GM19372 (cell line): Measurements from ENCODE around the gene ELOB.

ENCODE experiments used
- ATAC-seq: cut with Tn5 transposase; IDR thresholded peaks from one replicate; pipeline ENCODE4 v1.9.1; 2021; ENCODE audit warnings: mild to moderate bottlenecking, low read depth, moderate library complexity; ENCODE audit not compliant: unreplicated experiment

ELOB gene

DNA sequence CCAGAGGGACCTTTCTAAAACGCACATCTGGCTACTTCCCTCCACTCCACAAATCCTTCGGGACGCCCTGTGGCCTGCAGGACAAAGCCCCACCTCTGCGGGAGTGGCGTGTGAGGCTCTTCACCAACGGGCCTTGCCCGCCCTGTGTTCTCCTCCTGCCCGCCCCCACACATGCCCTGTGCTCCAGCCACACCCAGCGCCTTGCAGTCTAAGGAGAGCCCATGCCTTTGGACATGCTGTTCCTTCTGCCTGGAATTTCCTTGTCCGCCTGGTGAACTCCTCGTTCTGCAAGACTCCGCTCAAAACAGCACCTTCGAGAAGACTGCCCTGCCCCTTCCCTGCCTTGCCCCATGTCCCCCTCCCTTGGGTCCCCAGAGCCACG is 7.4 kb downstream of the ELOB start:
- ATAC-seq: no peak

- ATAC-seq: no peak
These were observed 8.0 kb downstream of the ELOB start for GRCh38 chr16:2769100-2769529.

- no peak for ATAC-seq
These were observed 8.5 kb downstream of the ELOB start for GRCh38 chr16:2768403-2769089.

GRCh38 chr16:2767891-2768290 is 9.2 kb downstream of the ELOB start:
- ATAC-seq: no peak

- ATAC-seq: no peak
These were observed 9.8 kb downstream of the ELOB start for GRCh38 chr16:2767140-2767731.

- ATAC-seq: no peak
These were observed 10.5 kb downstream of the ELOB start for GRCh38 chr16:2766430-2767139.

GRCh38 chr16:2765462-2766404 is 11.3 kb downstream of the ELOB start:
- ATAC-seq: no peak

- no peak for ATAC-seq
These were observed 12.4 kb downstream of the ELOB start for GRCh38 chr16:2764718-2765117.

- no peak for ATAC-seq
These were observed 13.9 kb downstream of the ELOB start for GRCh38 chr16:2763173-2763572.

- ATAC-seq: no peak
These were observed 14.4 kb downstream of the ELOB start for GRCh38 chr16:2762711-2763110.

GRCh38 chr16:2761886-2762583 is 15.0 kb downstream of the ELOB start:
- no peak for ATAC-seq

DNA sequence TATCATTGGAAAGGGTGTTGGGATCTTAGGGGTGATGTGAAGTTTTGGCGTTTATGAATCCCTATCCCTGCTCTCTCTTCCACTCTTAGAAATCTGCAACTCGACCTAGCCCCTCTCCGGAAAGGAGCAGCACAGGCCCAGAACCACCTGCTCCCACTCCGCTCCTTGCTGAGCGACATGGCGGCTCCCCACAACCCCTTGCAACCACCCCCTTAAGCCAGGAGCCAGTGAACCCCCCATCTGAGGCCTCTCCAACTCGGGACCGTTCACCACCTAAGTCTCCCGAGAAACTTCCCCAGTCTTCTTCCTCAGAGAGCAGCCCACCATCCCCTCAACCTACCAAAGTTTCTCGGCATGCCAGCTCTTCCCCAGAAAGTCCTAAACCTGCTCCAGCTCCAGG is 15.6 kb downstream of the ELOB start:
- no peak for ATAC-seq

DNA sequence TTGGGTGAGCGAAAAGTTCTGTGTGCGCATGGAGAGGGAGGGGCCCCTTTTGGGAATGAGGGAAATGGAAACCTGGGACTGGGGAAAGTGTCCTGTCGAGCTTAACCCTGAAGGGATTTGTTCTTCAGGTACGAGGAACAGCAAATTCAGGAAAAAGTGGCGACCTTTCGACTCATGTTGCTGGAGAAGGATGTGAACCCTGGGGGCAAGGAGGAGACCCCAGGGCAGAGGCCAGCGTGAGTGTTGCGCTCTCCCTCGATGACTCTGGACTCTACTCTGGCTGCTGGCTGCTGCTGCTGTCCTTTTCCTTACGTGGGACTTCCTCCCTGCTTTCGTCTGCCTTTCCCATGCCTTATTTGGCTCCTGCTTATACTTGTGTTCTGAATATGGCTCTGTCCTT is 19.7 kb downstream of the ELOB start:
- no peak for ATAC-seq

DNA sequence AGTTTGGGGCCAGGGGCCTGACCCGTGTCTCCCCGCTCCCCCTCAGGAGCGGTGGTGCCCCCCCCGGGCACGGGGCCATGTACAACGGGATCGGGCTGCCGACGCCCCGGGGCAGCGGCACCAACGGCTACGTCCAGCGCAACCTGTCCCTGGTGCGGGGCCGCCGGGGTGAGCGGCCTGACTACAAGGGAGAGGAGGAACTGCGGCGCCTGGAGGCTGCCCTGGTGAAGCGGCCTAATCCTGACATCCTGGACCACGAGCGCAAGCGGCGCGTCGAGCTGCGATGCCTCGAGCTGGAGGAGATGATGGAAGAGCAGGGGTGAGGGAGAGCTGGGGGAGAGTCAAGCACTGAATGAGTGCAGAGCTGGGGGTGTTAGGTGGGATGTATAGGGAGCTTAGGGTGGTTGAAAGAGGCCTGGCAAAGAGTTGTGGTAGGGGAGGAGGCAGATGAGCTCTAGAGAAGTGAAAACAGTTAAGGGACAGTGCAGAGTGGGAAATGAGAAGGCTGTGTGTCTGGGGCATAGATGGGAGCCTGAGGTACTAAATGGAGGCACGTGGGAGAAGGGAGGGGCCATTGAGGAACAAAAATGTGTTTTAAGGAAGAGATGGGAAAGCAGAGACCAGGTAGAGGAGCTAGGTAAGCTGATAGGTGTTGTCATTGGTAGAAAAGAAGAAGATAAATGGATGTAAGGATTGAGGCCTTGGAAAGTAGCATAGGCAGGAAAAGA is 20.6 kb downstream of the ELOB start:
- no peak for ATAC-seq

DNA sequence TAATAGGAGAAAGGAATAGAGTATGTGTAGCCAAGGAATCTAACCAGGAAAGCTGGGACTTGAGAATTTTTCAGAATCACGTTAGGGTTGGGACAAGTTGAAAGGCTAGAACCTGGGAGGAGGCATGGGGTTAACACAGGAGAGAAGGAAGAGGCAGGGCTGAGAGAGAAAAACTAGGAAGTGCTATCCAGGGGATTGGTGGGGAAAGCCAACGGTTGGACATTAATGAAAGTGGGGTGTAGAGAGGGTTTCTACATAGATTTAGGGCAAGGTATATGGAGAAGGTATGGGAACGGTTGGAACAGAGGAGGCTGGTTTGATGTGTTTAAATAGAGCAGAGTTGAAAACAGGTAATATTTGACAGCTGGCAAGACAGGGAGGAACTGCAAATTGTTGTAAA is 21.9 kb downstream of the ELOB start:
- no peak for ATAC-seq

- no peak for ATAC-seq
These were observed 23.4 kb downstream of the ELOB start for GRCh38 chr16:2753733-2754020.

GRCh38 chr16:2752850-2753732 is 24.0 kb downstream of the ELOB start:
- peak; percentile 46 for ATAC-seq

DNA sequence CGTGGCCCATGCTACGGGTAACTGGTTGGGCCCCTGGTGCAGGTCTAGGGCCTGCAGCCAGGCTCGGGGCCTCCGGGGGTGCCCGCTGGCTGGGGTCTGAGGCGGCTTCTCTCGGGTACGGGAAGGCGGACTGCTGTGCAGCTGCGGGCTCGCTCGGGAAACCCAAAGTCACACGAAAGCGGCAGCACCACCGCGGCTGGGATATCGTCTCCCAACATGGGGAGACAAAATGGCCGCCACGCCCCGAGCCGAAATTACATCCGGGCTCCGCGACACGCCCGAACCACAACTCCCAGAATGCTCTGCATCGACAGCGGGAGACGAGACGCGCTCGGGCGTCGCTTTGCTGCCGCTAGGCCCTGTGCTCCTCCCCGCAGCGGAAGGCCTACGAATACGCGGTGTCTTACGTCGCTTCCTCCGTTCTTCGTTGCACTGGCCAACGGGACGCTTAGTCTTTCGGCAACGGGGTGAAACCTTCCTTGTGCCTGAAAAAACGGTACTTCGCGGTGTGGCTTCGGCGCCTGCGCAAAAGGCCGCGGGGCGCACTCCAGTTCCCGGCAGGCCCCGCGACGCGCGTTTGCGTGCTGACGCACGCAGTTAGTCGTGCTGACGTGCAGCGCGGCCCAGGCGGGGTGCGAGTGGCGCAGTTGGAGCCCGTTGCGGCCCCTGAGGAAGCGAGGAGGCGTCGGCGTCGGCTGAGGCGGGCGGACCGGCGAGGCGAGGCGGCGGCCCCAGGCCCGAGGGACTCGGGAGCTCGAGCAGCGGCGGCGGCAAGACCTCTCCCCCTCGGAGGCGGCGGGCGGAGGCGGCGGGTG is 24.8 kb downstream of the ELOB start, which contains the start of gene SRRM2:
Gene SRRM2, plus strand, starts transcription at position 604 of the 815 bp plus-strand sequence. CDS start 3,727 bp downstream, outside the sequence.
- peak; percentile 69 for ATAC-seq
